Esophagus mucosa (tissue), 1 donor: ENCODE results near the gene TSPOAP1. TPM values are rescaled to one million over a fixed set of nuclear protein-coding genes. Genes with fewer than 3 reads are reported as not detected.

Experiments used
- ATAC-seq: fragments of 200-7000 bp; cut with Tn5 transposase; one replicate; pipeline ENCODE4 v1.9.1; 2020
- total RNA-seq: library from RNA; stranded (reverse); gene quantifications from one replicate; pipeline ENCODE4 v1.2.4, GENCODE V29; 2023
- donor health status: DM: yes; HTN: yes; CAD: no.

Gene TSPOAP1, protein sequence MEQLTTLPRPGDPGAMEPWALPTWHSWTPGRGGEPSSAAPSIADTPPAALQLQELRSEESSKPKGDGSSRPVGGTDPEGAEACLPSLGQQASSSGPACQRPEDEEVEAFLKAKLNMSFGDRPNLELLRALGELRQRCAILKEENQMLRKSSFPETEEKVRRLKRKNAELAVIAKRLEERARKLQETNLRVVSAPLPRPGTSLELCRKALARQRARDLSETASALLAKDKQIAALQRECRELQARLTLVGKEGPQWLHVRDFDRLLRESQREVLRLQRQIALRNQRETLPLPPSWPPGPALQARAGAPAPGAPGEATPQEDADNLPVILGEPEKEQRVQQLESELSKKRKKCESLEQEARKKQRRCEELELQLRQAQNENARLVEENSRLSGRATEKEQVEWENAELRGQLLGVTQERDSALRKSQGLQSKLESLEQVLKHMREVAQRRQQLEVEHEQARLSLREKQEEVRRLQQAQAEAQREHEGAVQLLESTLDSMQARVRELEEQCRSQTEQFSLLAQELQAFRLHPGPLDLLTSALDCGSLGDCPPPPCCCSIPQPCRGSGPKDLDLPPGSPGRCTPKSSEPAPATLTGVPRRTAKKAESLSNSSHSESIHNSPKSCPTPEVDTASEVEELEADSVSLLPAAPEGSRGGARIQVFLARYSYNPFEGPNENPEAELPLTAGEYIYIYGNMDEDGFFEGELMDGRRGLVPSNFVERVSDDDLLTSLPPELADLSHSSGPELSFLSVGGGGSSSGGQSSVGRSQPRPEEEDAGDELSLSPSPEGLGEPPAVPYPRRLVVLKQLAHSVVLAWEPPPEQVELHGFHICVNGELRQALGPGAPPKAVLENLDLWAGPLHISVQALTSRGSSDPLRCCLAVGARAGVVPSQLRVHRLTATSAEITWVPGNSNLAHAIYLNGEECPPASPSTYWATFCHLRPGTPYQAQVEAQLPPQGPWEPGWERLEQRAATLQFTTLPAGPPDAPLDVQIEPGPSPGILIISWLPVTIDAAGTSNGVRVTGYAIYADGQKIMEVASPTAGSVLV (N-terminal part only)
- 2.6 TPM for total RNA-seq

DNA sequence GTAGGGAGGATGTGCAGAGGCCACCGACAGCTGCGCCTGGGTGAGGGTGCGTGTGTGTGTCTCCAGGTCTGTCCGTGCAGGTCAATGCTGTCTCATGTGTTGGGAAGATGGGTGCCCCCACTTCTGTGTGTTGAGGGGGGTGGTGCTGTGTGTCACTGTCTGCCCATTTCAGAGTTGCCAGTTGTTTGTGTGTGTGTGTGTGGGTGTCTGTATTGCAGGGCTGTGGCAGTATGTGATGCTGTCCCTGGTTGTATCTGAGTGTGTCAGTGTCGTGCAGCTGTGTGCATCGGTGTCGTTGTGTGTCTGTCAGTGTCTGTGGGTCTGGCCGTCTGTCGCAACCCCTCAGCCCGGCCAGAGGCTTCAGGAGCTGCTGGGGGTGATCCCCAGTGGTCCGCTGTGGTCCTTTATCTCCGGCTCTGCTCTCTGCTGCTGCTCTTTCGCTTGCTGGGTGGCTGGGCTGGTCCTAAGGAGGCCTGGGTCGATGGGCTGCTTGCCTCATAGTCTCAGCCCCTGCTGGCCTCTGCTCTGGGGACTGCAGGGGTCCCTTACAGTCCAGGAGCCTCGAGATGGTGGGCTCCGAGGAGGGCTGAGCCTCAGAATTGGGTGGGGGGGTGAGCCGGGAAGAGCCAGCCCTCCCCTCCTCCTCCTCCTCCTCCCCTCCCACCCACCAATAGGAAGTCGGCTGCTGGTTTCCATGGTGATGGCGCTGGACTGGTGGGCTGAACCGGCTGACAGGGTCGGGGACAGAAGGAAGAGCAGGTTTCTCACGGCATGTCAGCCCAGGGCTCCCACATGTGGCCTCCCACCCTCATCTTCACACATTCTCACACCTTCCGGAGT lies at the start of gene TSPOAP1:
TSPOAP1 (minus strand) TSS at position 601 of the 840 bp plus-strand sequence. CDS start 875 bp downstream, outside the sequence.
- ATAC-seq = peak; percentile 5

DNA sequence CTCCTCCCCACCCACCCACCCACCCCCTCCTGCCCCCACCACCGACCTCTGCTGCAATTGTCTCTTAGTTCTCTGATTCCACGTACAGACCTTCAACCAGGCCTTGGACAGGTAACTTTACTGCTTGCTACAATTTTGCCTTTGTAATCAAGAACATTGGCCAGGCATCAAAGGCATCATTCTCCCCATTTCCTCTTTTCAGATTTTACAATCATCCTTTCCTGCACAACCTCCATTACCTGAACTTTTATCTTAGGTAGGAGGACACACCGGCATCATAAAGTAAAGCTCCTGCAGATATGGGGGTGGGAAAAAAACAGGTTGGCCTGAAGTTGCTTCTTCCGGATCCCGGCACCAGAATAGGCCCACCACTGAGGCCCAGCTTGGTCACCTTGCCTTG lies 49.1 kb upstream of the TSPOAP1 start:
- no peak for ATAC-seq

DNA sequence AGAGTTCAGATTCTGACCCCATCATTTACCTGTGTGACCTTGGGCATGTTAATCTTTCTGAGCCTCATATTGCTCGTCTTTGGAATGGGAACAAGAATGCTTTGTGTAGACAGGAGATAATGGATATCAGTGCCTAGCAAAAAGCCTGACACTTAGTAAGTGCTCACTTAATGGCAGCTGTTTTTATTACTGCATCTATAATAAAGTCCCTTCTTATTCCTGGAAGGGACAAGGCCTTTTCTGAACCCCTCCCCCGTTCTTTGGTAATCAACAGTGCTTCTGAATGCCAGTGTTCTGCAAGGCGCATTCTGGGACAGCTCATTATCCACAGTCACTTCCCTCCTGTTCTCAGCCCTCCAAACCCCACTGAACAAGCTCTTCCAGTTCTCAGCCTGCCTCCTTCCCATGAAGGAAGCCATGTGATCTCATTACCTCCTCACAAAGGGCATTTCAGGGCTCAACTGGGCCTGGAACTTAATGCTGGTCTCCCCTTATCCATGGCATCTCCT lies 48.6 kb upstream of the TSPOAP1 start:
- peak; percentile 95 for ATAC-seq

DNA sequence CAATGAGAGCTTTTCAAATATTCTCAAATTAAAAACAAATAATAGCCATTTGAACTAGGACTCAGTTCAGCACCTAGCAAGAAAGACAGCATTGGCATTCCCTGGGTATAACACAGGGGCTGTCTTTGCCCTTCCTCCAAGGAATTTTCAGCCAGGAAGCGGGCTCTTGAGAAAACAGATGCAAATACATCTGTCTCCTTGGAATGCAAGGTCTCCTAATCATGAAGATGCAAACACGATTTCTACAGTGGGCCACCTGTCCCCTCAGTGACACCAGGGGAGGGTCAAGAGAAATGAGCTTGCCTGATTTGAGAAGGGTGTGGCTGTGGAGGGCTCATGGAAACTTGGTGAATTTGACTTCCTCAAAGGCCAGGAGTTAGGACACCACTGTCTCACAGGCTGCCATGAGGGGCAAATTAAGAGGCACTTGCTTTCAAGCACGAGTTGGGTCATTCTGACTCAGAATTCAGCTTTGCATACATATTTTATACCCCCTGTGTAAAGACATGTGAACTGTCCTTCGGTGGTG lies 47.9 kb upstream of the TSPOAP1 start:
- ATAC-seq = no peak

DNA sequence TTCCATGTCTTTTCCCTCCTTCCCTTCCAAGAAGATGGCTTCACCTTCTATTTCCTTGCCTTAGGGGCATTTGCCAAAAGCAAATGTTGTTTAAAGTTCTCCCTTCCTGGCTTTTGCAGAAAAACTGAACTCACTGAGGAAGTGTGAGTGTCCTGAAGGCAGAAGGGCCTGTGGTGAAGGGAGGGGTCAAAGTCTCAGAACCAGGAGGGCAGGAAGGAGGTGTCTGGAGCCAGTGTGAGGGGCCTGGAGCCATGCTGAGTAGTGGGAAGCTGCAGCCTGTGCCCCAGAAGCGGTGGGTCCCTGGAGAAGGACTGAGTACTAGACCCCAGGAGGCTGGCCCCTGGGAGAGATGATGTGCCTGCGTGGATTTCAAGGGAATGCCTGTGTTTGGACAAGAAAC lies 47.2 kb upstream of the TSPOAP1 start:
- no peak for ATAC-seq

DNA sequence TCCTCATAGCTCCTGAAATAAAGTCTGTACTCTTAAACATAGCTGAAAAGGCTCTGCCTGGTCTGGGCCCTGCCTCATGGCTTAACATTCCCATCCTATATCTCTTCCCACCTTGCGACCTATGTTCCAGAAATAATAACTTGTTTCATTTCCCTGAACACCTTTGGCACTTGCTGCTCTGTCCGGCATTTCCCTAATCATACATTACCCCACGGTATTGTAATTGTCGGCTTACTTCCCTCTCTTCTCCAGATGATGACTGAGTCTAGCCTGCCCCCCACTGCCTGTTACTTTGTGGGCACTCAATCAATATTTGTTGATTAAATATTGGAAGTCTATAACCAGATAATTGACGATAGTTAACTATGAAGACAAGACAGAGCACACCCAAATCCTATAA lies 46.7 kb upstream of the TSPOAP1 start:
- ATAC-seq = no peak

DNA sequence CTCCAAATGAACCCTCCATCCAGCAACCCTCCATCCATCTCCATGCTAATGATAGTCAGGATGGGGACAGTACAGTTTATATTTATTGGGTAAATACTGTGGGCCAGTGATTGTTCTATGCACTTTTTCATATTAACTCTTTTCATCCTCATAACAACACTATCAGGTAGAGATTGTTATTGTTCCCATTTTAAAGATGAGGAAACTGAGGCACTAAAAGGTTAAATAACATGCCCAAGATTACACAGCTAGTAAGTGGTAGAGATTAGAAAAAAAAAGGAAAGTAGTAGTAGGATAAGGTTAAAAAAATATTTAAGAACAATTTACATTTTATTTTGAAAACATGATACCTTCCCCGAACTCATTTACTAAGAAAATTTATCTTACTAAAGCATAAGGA lies 45.3 kb upstream of the TSPOAP1 start:
- ATAC-seq = no peak

DNA sequence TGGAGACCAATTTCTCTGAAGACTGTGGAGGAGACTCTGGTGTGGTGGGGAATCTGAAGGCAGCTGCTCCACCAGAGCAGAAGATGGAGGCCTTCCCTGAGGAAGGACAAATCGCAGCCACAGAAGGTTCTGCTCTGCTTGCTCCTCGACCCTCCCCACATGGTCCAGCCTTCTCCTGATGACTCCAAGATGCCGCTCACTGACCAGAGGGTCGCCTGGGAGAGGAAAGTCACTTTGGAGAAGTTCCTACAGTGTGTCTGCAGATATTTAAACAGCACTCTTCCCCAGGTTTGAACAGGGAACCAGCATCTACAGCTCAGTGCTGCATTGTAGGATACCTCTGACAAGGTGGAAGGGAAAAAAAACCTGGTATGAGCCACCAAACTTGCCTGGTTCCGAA lies 44.4 kb upstream of the TSPOAP1 start:
- ATAC-seq = no peak

DNA sequence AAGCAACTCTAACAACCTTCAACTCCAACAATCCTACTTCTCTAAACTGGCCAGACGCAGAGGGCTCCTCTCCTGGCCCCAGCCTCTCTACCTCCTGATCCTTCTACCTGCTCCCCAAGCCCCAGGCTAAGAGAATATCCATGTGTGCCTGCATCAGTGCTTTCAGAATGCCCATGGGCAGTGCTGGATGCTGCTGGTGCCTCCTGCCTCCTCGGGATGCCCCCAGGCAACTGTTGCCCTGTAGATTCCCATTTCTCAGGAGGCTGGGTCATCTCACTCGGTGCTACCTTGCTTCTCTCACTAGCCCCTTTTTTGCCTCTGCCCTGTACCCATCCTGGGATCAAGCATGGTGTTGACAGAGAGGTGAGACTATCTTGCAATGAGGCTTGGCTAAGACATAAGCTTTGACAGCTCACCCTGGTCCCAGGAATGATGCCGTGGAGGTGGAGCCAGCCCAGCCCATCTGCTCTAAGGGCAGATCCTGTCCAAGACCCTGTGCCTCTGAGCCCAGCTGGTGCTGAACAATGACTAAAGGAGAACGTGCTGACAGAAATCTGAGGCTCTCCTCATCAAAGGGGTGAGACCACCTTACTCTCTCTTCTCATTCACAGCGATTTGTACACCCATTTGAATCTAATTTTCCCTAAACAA lies 42.8 kb upstream of the TSPOAP1 start:
- ATAC-seq = no peak

DNA sequence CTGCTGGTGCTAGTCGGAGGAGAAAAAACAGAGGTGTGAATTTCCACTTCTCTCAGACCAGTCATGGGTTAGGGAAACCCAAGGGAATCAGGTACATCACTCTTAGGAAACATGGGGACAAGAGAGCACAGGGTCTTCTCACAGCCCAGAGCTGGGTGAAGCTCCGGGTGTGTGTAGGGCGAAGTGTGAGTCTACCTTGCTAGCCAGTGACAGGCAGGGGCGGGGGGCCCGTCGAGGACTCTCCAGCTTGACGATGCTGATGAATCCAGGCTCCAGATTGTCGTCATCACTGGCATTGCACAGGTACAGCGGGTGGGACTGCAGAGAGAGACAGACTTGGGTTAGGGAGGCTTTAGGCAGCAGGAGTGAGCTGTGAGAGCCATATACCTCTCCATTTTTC lies 42.1 kb upstream of the TSPOAP1 start:
- no peak for ATAC-seq

DNA sequence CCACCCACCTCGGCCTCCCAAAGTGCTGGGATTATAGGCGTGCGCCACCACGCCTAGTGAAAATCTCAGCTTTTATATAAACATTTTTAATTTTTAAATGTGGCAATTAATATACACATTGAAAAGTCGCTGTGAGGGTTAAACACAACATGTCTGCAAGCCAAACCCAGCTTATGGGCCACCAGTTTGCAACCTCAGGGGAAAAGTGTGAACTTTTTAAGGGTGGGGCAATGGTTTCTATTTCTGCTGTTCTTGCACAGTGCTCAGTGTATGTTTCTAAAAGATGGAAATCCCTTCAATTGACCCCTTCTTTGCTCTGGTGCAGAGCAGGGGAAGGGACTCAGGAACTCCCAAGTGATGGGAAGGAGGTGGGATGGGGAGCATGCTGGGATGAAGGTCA lies 41.7 kb upstream of the TSPOAP1 start:
- ATAC-seq = no peak

DNA sequence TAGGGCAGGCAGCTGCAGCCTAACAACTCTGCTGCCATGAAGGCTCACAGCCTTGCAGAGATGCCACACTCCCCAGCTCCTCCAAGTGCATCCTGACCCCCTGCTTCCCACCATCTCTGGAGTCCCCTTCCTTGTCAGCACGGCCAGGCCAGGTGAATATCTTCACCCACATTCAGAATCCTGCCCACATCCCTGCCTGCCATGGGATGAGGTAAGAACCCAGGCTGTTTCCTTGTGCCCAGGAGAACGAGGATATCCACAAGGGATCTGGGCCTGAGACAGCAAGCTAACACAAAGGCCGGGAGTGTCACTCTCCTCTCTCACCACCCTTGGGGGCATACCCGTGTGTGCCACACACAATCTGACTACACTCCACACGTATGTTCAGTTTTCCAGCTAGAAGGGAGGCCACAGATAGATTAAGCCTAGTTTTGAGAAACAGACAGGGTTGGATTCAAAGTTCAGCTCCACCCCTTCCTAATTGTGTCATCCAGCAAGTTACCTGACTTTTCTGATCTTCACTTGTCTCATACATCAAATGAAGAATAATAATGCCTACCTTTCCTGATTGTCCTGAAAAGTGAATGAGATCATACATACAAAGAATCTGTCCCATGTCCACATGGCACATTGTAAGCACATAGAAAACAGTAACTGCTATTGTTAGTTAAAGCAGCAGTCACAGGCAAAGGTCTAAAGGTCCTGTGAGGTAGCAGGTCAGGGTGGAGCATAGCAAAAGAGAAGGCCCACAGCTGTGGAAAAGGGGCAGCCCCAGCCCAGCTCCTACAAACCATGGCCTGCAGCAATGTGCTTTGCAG lies 40.8 kb upstream of the TSPOAP1 start:
- peak; percentile 80 for ATAC-seq

DNA sequence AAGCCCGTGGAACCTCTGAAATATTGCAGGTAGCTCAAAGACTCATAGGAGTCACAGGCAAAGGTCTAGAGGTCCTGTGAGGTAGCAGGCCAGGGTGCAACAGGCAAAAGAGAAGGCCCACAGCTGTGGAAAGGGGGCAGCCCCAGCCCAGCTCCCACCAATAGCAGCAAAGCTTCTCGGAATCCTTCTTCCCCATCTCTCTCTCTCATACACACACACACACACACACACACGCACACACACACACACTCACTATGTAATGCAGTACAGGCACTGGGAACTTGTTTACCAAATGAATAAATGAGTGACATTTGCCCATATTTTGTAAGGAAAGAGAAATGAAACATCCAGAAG lies 40.2 kb upstream of the TSPOAP1 start:
- ATAC-seq = no peak

DNA sequence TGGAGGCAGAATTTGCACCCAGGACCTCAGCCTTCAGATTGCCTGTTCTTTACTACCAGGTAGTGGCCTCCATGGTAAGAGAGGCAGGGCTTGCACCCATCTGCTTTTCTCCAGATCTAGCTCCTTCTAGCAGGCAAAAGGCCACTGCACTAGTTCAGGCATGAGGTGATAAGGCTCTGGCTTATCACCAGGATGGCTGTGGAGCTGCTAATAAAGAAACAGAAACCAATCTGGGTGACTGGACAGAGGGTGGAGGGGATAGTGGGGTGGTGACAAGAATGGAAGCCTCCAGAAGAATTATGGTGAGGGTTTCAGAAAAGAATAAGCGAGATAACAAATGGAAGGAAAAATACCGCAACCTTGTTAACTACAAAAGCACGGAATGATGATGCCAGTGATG lies 38.9 kb upstream of the TSPOAP1 start:
- ATAC-seq = no peak

DNA sequence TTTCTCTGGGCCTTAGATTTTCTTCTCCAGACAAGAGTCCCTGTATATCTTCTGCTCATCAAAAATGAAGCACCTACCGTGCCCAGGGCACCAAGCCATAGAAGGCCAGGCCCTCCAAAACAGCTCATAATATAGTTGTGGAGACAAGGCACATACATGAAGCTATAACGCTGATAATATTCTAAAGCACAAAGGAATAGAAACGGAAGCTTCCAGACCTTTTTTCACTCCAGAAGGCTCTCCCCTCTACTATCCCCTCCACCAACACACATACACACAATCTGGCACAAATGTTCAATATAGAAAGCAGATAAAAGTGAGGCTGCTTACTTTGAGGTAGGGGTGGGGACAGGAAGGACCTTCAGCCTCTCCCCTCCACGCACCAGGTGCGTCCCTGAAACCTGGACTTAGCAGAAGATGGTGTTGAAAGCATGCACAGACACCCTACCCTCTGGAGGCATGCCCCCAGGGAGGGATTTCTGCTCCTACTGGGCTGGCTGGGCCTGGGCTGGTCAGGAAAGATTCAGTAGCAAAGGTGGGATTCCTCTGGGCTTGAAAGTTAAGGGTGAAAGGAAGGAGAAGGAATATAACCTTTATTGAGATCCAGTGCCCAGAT lies 37.5 kb upstream of the TSPOAP1 start:
- no peak for ATAC-seq

DNA sequence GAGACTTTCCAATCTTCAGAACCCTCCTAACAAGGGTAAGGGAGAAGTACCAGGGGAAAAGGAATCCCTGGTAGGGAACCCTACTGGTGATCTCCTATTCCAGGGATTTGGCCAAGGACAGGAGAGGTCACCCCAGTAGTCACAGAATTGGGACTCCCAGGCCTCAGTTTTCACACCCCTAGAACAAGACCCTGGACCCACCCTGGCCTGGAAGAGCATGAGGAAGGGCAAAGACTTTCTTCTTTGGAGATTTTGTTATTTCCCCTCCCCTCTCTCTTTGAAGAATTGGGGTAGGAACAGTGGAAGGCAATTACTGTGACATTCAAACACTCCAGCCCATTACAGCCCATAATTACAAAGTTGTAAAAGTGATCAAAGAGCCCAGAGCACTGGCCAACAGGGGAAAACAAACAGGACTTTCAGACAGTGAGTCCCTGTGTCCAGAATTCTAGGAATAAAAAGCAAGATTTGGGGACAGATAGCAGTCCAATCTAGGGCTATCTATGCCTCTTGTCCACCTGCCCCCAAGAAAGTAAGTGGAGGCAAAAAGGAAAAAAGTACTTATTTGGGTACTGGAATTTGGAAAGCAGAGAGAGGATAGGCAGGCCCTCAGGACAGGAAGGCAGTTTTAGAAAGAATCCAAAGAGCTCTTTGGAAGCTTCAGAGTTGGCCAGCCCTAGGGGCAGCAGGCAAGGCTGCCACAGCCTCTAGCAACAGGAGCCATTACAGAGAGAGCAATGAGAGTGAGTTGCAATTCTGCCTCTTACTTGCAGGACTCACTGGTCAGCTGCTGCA lies 36.8 kb upstream of the TSPOAP1 start:
- no peak for ATAC-seq

DNA sequence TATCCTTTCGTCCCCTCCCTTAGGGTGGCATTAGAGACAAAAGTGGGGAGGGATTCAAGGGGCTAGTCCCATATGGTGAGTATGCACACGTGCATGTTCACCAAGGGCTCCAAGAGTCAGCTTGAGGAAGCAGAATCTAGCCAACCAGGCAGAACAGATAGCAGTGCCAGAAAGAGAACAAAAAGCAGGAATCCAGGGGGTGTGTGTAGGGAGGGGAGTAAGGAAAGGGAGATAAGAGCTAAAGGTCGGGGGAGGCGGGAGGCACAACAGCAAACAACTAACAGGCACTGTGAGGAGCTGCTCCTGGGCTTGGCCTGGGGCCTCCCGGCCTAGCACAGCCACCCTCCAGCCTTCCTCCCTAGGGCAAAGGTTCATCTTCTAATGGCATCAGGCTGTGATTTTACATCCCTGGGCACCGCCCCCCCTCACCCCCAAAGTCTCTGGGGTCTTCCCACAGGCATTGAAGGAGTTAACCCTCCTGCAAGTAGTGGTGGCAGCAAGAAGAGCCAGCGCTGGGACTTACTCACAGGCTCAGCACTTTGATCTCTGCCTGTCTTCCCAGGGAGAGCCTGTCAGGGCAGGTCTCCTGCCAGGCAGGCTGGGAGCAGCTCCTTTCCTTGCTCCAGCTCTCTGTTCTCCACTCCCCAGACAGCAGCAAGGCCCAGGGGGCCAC lies 35.8 kb upstream of the TSPOAP1 start:
- ATAC-seq = peak; percentile 75

DNA sequence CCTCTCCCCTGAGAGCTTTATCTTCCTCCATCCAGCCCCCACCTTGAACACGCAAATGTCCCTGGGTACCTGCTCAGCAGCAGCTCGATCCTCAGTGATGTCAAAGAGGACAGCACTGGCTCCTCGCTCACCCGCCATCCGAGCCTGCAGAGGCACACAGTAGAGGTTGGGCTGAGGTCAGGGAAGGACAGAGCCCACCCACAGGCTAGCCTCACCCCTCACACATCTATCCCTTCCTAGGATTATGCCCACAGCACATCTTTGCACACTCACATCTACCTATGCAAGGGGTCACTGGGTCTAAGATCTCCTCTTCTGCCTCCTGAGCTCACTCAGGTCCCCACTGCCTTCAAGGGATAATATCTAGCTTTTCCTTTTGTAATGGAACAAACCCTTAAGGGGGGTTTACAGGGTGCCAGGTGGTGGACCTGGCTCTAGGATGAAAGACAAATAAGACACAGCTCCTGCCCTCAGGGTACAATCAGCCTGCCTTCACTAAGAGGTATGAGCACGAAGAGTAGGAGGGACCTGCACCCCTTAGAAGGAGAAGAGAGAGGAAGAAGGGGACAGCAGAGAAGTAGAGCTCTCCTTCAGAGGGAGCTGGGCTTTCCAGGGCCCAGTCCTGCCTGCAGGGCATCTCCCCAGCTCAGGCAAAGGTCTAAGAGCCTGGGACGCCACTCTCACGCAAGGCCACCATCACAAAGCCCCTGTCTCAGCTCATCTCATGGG lies 35.0 kb upstream of the TSPOAP1 start:
- ATAC-seq = no peak
